DND-41 (cell line): ENCODE data around the gene KRT1.

ENCODE experiments used
- ATAC-seq: fragments of 200-7000 bp; cut with Tn5 transposase; 3 replicates; pipeline ENCODE4 v1.9.1; 2021; ENCODE audit warnings: low read depth; ENCODE audit not compliant: insufficient read depth
- DNase-seq: peaks from one replicate; pipeline ENCODE4 v3.0.0-alpha.2; 2020
- H2AFZ ChIP-seq: 2 replicates; pipeline ENCODE4 v1.6.0; 2012; ENCODE audit warnings: low read depth, low read length
- H3K27ac ChIP-seq: 2 replicates; pipeline ENCODE4 v1.5.1; 2012; ENCODE audit warnings: low read length, inconsistent platforms
- H3K27me3 ChIP-seq: fragments of 200-600 bp; sonication (generic); 2 replicates; pipeline ENCODE4 v1.6.0; 2012; ENCODE audit warnings: low read length, mild to moderate bottlenecking, inconsistent platforms; ENCODE audit not compliant: insufficient read depth, poor library complexity
- H3K36me3 ChIP-seq: 2 replicates; pipeline ENCODE4 v1.5.1; 2012; ENCODE audit warnings: low read length, inconsistent platforms; ENCODE audit not compliant: insufficient read depth
- H3K4me1 ChIP-seq: 2 replicates; pipeline ENCODE4 v1.5.1; 2012; ENCODE audit warnings: mild to moderate bottlenecking, low read length; ENCODE audit not compliant: insufficient read depth
- H3K4me2 ChIP-seq: 2 replicates; pipeline ENCODE4 v1.6.0; 2012; ENCODE audit warnings: mild to moderate bottlenecking, moderate library complexity, low read length, inconsistent platforms; ENCODE audit not compliant: insufficient read depth
- H3K4me3 ChIP-seq, 2 experiments: fragments of 200-600 bp in 1 of 2; shearing (Covaris generic) in 1 of 2; 2 replicates each; pipeline ENCODE4 v1.5.1; 2012 to 2016; ENCODE audit warnings: inconsistent platforms in 2 of 2, low read length in 2 of 2, mild to moderate bottlenecking in 2 of 2, low read depth in 1 of 2, moderate library complexity in 1 of 2
- H3K79me2 ChIP-seq: 2 replicates; pipeline ENCODE4 v1.6.0; 2012; ENCODE audit warnings: low read length, inconsistent platforms; ENCODE audit not compliant: insufficient read depth
- H3K9ac ChIP-seq: 2 replicates; pipeline ENCODE4 v1.6.0; 2012; ENCODE audit warnings: low read depth, mild to moderate bottlenecking, inconsistent platforms, low read length, moderate library complexity
- H3K9me3 ChIP-seq: 2 replicates; pipeline ENCODE4 v1.5.1; 2012; ENCODE audit warnings: low read length, moderate library complexity, mild to moderate bottlenecking, inconsistent platforms; ENCODE audit not compliant: insufficient read depth, severe bottlenecking
- H4K20me1 ChIP-seq: 2 replicates; pipeline ENCODE4 v1.6.0; 2012; ENCODE audit warnings: low read length; ENCODE audit not compliant: insufficient read depth
- EZH2 ChIP-seq: IDR thresholded peaks from 3 replicates; pipeline ENCODE4 v1.6.1; 2012; ENCODE audit warnings: borderline replicate concordance, low read depth, mild to moderate bottlenecking, moderate library complexity, low read length, inconsistent platforms; ENCODE audit not compliant: severe bottlenecking
- TF ChIP-seq, protein P1 (sequence below): IDR thresholded peaks from 2 replicates; pipeline ENCODE4 v1.5.1; 2012; ENCODE audit warnings: borderline replicate concordance, low read length, moderate library complexity, mild to moderate bottlenecking; ENCODE audit not compliant: poor library complexity, severe bottlenecking; ENCODE audit errors: extremely low read depth

KRT1 gene

DNA sequence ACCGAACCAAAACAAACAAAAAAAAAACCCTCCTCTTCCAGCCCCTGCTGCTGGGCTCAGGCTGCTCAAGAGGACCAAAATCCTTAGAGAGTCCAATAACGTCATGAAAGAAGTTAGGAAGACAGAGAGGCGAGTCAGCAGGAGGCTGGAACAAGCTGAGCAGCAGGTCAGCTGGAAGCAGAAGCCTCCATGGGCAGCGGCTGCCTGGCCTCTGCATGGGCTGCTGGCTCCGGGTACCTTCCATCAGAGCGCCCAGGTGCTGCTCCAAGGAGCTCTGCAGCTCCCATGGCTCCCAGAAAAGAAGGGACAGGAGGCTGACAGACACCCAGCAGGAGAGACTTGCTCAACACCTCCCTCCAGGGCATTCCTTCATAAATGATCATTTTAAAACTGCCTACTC is 25.0 kb downstream of the KRT1 start:
- Histone ChIP-seq H3K27ac (no peak overlapping the region), H4K20me1 (no peaks in the 10 kb centered on the region), H3K9ac (no peak overlapping the region), H3K79me2 (no peaks in the 10 kb centered on the region), H2AFZ (no peak overlapping the region), H3K4me3 (no peak overlapping the region), H3K27me3 (peaks cover 9% of the 10 kb centered on the region), H3K9me3 (no peaks in the 10 kb centered on the region), H3K4me1 (no peaks in the 10 kb centered on the region), H3K4me2 (no peak overlapping the region), H3K36me3 (no peaks in the 10 kb centered on the region)
- ATAC-seq = no peak
- TF ChIP-seq, protein P1, sequence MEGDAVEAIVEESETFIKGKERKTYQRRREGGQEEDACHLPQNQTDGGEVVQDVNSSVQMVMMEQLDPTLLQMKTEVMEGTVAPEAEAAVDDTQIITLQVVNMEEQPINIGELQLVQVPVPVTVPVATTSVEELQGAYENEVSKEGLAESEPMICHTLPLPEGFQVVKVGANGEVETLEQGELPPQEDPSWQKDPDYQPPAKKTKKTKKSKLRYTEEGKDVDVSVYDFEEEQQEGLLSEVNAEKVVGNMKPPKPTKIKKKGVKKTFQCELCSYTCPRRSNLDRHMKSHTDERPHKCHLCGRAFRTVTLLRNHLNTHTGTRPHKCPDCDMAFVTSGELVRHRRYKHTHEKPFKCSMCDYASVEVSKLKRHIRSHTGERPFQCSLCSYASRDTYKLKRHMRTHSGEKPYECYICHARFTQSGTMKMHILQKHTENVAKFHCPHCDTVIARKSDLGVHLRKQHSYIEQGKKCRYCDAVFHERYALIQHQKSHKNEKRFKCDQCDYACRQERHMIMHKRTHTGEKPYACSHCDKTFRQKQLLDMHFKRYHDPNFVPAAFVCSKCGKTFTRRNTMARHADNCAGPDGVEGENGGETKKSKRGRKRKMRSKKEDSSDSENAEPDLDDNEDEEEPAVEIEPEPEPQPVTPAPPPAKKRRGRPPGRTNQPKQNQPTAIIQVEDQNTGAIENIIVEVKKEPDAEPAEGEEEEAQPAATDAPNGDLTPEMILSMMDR = no peak
- TF ChIP-seq EZH2 = no peak
- DNase-seq = no peak

DNA sequence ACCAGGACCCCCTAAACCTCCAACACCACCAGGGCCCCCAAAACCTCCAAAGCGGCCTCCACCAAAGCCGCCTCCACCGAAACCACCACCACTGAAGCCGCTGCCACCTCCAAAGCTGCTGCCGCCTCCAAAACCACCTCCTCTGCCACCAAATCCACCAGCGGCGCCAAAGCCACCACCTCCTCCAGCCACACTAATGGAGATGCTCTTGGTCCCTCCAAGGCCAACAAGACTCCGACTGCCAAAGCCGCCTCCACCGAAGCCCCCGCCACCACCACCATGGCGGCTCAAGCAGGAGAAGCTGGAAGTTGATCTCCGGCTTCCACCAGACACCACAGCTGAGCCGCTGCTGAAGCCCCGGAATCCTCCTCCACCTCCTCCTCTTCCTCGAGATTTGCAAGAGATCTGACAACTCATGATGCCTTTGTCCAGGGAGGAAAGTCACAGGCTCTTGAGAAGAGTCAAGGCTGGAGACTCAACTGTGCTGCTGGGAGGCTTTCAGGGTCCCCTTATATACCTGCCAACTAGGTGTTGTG is 28.4 kb downstream of the KRT1 start, which contains the start of gene KRT2:
KRT2 (minus strand) TSS at position 486 of the 536 bp plus-strand sequence; CDS start at position 417, 69 bp downstream.
- ATAC-seq = no peak
- peaks cover 2% of the 10 kb centered on the region for H3K27me3 ChIP-seq

DNA sequence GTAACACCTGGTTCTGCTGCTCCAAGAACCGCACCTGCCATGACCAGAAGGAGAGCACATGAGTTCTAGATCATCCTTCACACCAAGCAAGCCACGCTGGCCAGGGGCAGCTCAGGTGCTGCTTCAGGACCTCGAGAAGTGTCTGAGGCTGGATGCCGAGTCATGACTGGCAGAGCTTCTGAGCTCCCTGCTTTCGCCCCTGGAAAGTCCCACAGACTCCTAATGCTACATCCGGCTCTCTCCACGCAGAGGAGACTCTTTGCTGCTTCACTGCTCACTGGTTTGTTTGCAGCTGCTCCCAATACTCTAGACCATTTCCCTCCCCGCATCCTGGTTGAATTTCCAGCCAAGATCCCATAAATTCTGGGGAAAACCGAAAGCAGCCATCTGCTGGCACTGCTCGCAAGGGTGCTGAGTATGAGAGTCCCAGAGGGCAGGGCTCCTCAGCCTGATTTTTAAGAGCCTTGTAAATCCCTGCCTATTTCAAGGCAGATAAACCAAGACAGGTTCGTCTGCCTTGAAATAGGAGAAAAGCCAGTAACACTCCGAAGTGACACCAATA is 29.6 kb downstream of the KRT1 start:
- TF ChIP-seq, protein P1 = no peak
- TF ChIP-seq EZH2 = no peak
- Histone ChIP-seq H3K4me1 (no peaks in the 10 kb centered on the region), H3K9ac (no peak overlapping the region), H3K4me2 (no peak overlapping the region), H3K9me3 (no peaks in the 10 kb centered on the region), H3K4me3 (no peak overlapping the region), H3K27ac (no peak overlapping the region), H2AFZ (no peak overlapping the region), H3K36me3 (no peaks in the 10 kb centered on the region), H3K27me3 (peaks cover 7% of the 10 kb centered on the region), H3K79me2 (no peaks in the 10 kb centered on the region), H4K20me1 (no peaks in the 10 kb centered on the region)
- ATAC-seq (no peak), DNase-seq (no peak)

More for the DNA sequence above, 28.4 kb downstream of the KRT1 start, which contains the start of gene KRT2:
- TF ChIP-seq, protein P1 = no peak
- TF ChIP-seq EZH2 = no peak
- H3K27ac ChIP-seq = no peak within 1 kb of the TSS
- no peaks in the 10 kb centered on the region for H3K4me1 ChIP-seq
- H4K20me1 ChIP-seq = no peaks in the 10 kb centered on the region
- no peaks in the 10 kb centered on the region for H3K79me2 ChIP-seq
- no peaks in the 10 kb centered on the region for H3K36me3 ChIP-seq
- H3K9ac ChIP-seq = no peak within 1 kb of the TSS
- no peak within 1 kb of the TSS for H3K4me3 ChIP-seq
- H3K4me2 ChIP-seq = no peak within 1 kb of the TSS
- no peak for DNase-seq
- H2AFZ ChIP-seq = no peak within 1 kb of the TSS
- no peaks in the 10 kb centered on the region for H3K9me3 ChIP-seq
